ENCODE results near the gene PNMA6E.

DNA sequence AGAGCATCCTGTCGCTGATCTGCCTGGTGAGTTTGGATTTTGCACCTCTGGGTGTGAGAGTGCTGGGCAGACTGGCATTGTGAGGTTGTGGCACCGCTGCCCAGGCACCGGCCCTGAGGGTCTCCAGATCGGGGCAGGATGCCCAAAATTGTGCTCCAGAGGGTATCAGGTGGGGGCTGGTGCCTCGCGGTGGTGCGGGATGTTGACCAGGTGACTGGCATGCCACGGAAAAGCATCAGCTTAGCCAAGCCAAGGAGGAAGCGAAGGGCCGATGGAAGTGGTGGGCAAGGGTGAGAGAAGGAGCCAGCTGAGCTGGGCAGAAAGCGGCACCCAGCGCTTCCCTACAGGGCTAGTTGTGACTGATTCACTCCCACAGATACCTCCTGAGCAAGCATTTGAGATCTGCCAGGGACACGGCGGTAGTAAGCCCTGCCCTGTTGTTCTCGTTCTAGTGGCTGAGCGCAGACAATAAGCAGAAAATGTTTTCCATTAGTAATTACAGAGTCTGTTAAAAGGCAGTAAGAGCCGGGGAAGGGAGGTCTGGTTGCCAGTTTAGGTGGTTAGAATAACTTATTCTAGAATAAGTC is 10.9 kb upstream of the PNMA6E start:
- TF ChIP-seq, protein P1, sequence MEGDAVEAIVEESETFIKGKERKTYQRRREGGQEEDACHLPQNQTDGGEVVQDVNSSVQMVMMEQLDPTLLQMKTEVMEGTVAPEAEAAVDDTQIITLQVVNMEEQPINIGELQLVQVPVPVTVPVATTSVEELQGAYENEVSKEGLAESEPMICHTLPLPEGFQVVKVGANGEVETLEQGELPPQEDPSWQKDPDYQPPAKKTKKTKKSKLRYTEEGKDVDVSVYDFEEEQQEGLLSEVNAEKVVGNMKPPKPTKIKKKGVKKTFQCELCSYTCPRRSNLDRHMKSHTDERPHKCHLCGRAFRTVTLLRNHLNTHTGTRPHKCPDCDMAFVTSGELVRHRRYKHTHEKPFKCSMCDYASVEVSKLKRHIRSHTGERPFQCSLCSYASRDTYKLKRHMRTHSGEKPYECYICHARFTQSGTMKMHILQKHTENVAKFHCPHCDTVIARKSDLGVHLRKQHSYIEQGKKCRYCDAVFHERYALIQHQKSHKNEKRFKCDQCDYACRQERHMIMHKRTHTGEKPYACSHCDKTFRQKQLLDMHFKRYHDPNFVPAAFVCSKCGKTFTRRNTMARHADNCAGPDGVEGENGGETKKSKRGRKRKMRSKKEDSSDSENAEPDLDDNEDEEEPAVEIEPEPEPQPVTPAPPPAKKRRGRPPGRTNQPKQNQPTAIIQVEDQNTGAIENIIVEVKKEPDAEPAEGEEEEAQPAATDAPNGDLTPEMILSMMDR (IDR thresholded peaks at IDR 0.05; ENCODE audit: insufficient read depth, low read depth, low read length), result no peak
- peak; percentile 56 for TF ChIP-seq EZH2 (IDR thresholded peaks at IDR 0.05; ENCODE audit: insufficient read depth, low read length)

Measured in astrocyte (in vitro differentiated cells and primary cell).